GM23338 (cell line): ENCODE results near the gene PECR. TPM values are rescaled to one million over a fixed set of nuclear protein-coding genes. Genes with fewer than 3 reads are reported as not detected.

Source experiments
- ATAC-seq: fragments of 200-7000 bp; cut with Tn5 transposase; 3 replicates; pipeline ENCODE4 v1.9.1; 2020
- DNase-seq: peaks from one replicate; pipeline ENCODE4 v3.0.0-alpha.2; 2015; ENCODE audit warnings: low spot score
- H2AFZ ChIP-seq: fragments of 200-600 bp; sonication (generic); 2 replicates; pipeline ENCODE4 v1.8.0; 2016; ENCODE audit warnings: antibody characterized with exemption, mild to moderate bottlenecking, moderate library complexity
- H3F3A ChIP-seq: fragments of 200-600 bp; sonication (generic); replicated peaks from 2 replicates; pipeline ENCODE4 v1.8.0; 2017; ENCODE audit warnings: antibody characterized with exemption, mixed run types, low read depth
- H3K27ac ChIP-seq: fragments of 200-600 bp; sonication (generic); 2 replicates; pipeline ENCODE4 v1.6.1; 2016; ENCODE audit warnings: low read depth
- H3K27me3 ChIP-seq: fragments of 200-600 bp; sonication (generic); 2 replicates; pipeline ENCODE4 v1.8.0; 2016; ENCODE audit warnings: mild to moderate bottlenecking, mixed run types, moderate library complexity; ENCODE audit not compliant: insufficient read depth
- H3K36me3 ChIP-seq: fragments of 200-600 bp; sonication (generic); 2 replicates; pipeline ENCODE4 v1.8.0; 2016; ENCODE audit warnings: mild to moderate bottlenecking; ENCODE audit not compliant: insufficient read depth
- H3K4me1 ChIP-seq: fragments of 200-600 bp; sonication (generic); 2 replicates; pipeline ENCODE4 v1.8.0; 2016; ENCODE audit warnings: mild to moderate bottlenecking, moderate library complexity; ENCODE audit not compliant: insufficient read depth
- H3K4me2 ChIP-seq: fragments of 200-600 bp; sonication (generic); 2 replicates; pipeline ENCODE4 v1.7.1; 2017; ENCODE audit warnings: mixed run types
- H3K4me3 ChIP-seq: fragments of 200-600 bp; sonication (generic); 2 replicates; pipeline ENCODE4 v1.6.1; 2016; ENCODE audit warnings: mixed run types
- H3K79me2 ChIP-seq: fragments of 200-600 bp; sonication (generic); replicated peaks from 2 replicates; pipeline ENCODE4 v1.8.0; 2017; ENCODE audit warnings: mild to moderate bottlenecking; ENCODE audit not compliant: insufficient read depth
- H3K9me2 ChIP-seq: fragments of 200-600 bp; sonication (generic); 2 replicates; pipeline ENCODE4 v1.8.0; 2017; ENCODE audit not compliant: insufficient read depth
- H4K20me1 ChIP-seq: fragments of 200-600 bp; sonication (generic); replicated peaks from 2 replicates; pipeline ENCODE4 v1.8.0; 2017; ENCODE audit warnings: mild to moderate bottlenecking; ENCODE audit not compliant: insufficient read depth
- H3K27ac Mint-ChIP-seq: 2 replicates; pipeline ENCODE4 v1.8.0; 2020; ENCODE audit warnings: inconsistent platforms, mild to moderate bottlenecking, moderate library complexity, mixed read lengths
- H3K27me3 Mint-ChIP-seq: 3 replicates; pipeline ENCODE4 v1.8.0; 2022; ENCODE audit warnings: low read depth, mild to moderate bottlenecking, moderate library complexity, mixed read lengths, inconsistent platforms; ENCODE audit not compliant: insufficient read depth, poor library complexity
- H3K36me3 Mint-ChIP-seq: 3 replicates; pipeline ENCODE4 v1.8.0; 2021; ENCODE audit warnings: low read depth, mild to moderate bottlenecking, inconsistent platforms, moderate library complexity, mixed read lengths
- H3K4me1 Mint-ChIP-seq: 3 replicates; pipeline ENCODE4 v1.8.0; 2020; ENCODE audit warnings: mild to moderate bottlenecking, inconsistent platforms, mixed read lengths
- H3K4me3 Mint-ChIP-seq: 3 replicates; pipeline ENCODE4 v1.8.0; 2021; ENCODE audit warnings: moderate library complexity, mild to moderate bottlenecking, inconsistent platforms, mixed read lengths
- H3K9me3 Mint-ChIP-seq: 3 replicates; pipeline ENCODE4 v1.8.0; 2020; ENCODE audit warnings: moderate library complexity, mild to moderate bottlenecking, inconsistent platforms, mixed read lengths
- NANOG ChIP-seq: IDR thresholded peaks from 2 replicates; pipeline ENCODE4 v1.6.1; 2016; ENCODE audit warnings: antibody characterized with exemption, borderline replicate concordance
- STAT1 ChIP-seq: IDR thresholded peaks from one replicate; pipeline ENCODE4 v1.6.1; 2016; ENCODE audit warnings: antibody characterized with exemption; ENCODE audit not compliant: unreplicated experiment
- ZNF331 ChIP-seq: fragments of 250-450 bp; sonication (Bioruptor Pico); IDR thresholded peaks from 2 replicates; pipeline ENCODE4 v1.5.0; 2020; ENCODE audit warnings: low read depth, mild to moderate bottlenecking, moderate library complexity
- polyA plus RNA-seq: library from polyadenylated mRNA; unstranded; fragments of >200 nt; fragmentation: Nextera tagmentation; extraction: Ambion mirVana; gene quantifications from 2 replicates; pipeline ENCODE4 v1.2.1, GENCODE V29; 2016
- total RNA-seq: library from RNA; depleted of rRNA; stranded (reverse); fragments of >200 nt; shearing (Covaris generic); gene quantifications from 2 replicates; pipeline ENCODE4 v1.2.3, GENCODE V29; 2014
- TF ChIP-seq, protein P1 (sequence below): IDR thresholded peaks from 2 replicates; pipeline ENCODE4 v1.6.1; 2016; ENCODE audit warnings: antibody characterized with exemption
- TF ChIP-seq, protein P2 (sequence below): fragments of 250-450 bp; sonication (Bioruptor Pico); IDR thresholded peaks from 2 replicates; pipeline ENCODE4 v1.5.0; 2020; ENCODE audit warnings: mild to moderate bottlenecking, moderate library complexity

The PECR gene
- total and polyA plus RNA-seq, 2 experiments from 2014 or later, result 12.1 to 15.5 TPM

DNA sequence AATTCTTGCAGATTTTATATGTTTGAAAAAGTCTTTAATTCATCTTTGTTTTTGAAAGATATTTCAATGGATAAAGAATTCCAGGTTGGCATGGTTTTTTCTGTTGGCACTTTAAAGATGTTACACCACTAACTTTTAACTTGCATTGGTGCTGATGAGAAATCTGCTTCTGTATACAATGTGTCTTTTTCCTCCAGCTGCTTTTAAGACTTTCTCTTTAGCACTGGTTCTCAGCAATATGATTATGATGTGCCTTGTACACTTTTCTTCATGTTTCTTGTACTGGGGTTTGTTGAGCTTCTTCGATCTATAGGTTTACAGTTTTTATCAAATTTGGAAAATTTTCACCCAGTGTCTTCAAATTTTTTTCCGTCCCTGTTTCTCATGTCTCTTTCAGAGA is 29.2 kb downstream of the PECR start:
- Mint-ChIP-seq H3K4me1 (peaks cover 10% of the 10 kb centered on the region), H3K27ac (no peak overlapping the region), H3K9me3 (no peaks in the 10 kb centered on the region), H3K4me3 (no peak overlapping the region), H3K36me3 (peaks cover 23% of the 10 kb centered on the region), H3K27me3 (no peaks in the 10 kb centered on the region)
- 0 out of 2 replicates have a peak, but pooled peaks cover 3% of the 10 kb centered on the region for H3K4me1 ChIP-seq
- 0 out of 2 replicates have a peak overlapping the region, but pooled peaks have one; percentile 1 for H3K4me2 ChIP-seq
- H3K36me3 ChIP-seq, result no peaks in the 10 kb centered on the region
- no peaks in the 10 kb centered on the region for H3K9me2 ChIP-seq
- ATAC-seq, result no peak
- no peaks in the 10 kb centered on the region for H3K79me2 ChIP-seq
- no peak overlapping the region for H3K4me3 ChIP-seq
- H4K20me1 ChIP-seq, result no peaks in the 10 kb centered on the region
- no peaks in the 10 kb centered on the region for H3K27me3 ChIP-seq
- H2AFZ ChIP-seq, result no peak overlapping the region
- no peak for DNase-seq
- 0 out of 2 replicates have a peak overlapping the region, but pooled peaks have one; percentile 68 for H3K27ac ChIP-seq
- TF ChIP-seq ZNF331 (CRISPR knock-in tag) (no peak), STAT1 (no peak), NANOG (no peak)
- TF ChIP-seq, protein P1, sequence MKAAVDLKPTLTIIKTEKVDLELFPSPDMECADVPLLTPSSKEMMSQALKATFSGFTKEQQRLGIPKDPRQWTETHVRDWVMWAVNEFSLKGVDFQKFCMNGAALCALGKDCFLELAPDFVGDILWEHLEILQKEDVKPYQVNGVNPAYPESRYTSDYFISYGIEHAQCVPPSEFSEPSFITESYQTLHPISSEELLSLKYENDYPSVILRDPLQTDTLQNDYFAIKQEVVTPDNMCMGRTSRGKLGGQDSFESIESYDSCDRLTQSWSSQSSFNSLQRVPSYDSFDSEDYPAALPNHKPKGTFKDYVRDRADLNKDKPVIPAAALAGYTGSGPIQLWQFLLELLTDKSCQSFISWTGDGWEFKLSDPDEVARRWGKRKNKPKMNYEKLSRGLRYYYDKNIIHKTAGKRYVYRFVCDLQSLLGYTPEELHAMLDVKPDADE, result no peak
- TF ChIP-seq, protein P2, sequence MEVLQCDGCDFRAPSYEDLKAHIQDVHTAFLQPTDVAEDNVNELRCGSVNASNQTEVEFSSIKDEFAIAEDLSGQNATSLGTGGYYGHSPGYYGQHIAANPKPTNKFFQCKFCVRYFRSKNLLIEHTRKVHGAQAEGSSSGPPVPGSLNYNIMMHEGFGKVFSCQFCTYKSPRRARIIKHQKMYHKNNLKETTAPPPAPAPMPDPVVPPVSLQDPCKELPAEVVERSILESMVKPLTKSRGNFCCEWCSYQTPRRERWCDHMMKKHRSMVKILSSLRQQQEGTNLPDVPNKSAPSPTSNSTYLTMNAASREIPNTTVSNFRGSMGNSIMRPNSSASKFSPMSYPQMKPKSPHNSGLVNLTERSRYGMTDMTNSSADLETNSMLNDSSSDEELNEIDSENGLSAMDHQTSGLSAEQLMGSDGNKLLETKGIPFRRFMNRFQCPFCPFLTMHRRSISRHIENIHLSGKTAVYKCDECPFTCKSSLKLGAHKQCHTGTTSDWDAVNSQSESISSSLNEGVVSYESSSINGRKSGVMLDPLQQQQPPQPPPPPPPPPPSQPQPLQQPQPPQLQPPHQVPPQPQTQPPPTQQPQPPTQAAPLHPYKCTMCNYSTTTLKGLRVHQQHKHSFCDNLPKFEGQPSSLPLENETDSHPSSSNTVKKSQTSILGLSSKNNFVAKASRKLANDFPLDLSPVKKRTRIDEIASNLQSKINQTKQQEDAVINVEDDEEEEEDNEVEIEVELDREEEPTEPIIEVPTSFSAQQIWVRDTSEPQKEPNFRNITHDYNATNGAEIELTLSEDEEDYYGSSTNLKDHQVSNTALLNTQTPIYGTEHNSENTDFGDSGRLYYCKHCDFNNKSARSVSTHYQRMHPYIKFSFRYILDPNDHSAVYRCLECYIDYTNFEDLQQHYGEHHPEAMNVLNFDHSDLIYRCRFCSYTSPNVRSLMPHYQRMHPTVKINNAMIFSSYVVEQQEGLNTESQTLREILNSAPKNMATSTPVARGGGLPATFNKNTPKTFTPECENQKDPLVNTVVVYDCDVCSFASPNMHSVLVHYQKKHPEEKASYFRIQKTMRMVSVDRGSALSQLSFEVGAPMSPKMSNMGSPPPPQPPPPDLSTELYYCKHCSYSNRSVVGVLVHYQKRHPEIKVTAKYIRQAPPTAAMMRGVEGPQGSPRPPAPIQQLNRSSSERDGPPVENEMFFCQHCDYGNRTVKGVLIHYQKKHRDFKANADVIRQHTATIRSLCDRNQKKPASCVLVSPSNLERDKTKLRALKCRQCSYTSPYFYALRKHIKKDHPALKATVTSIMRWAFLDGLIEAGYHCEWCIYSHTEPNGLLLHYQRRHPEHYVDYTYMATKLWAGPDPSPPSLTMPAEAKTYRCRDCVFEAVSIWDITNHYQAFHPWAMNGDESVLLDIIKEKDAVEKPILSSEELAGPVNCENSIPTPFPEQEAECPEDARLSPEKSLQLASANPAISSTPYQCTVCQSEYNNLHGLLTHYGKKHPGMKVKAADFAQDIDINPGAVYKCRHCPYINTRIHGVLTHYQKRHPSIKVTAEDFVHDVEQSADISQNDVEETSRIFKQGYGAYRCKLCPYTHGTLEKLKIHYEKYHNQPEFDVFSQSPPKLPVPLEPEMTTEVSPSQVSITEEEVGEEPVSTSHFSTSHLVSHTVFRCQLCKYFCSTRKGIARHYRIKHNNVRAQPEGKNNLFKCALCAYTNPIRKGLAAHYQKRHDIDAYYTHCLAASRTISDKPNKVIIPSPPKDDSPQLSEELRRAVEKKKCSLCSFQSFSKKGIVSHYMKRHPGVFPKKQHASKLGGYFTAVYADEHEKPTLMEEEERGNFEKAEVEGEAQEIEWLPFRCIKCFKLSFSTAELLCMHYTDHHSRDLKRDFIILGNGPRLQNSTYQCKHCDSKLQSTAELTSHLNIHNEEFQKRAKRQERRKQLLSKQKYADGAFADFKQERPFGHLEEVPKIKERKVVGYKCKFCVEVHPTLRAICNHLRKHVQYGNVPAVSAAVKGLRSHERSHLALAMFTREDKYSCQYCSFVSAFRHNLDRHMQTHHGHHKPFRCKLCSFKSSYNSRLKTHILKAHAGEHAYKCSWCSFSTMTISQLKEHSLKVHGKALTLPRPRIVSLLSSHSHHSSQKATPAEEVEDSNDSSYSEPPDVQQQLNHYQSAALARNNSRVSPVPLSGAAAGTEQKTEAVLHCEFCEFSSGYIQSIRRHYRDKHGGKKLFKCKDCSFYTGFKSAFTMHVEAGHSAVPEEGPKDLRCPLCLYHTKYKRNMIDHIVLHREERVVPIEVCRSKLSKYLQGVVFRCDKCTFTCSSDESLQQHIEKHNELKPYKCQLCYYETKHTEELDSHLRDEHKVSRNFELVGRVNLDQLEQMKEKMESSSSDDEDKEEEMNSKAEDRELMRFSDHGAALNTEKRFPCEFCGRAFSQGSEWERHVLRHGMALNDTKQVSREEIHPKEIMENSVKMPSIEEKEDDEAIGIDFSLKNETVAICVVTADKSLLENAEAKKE, result no peak
- H3F3A ChIP-seq, result no peaks in the 10 kb centered on the region
